OCI-LY1 (cell line): ENCODE data around the gene RREB1.

Experiments used
- H2AFZ ChIP-seq: fragments of 200-600 bp; sonication (generic), shearing (Covaris generic); 2 replicates; pipeline ENCODE4 v1.6.0; 2014; ENCODE audit warnings: antibody characterized with exemption, mild to moderate bottlenecking, low read length
- H3F3A ChIP-seq: fragments of 200-600 bp; sonication (generic), shearing (Covaris generic); 2 replicates; pipeline ENCODE4 v1.6.0; 2014; ENCODE audit warnings: mild to moderate bottlenecking, antibody characterized with exemption, low read length, moderate library complexity; ENCODE audit not compliant: insufficient read depth
- H3K27ac ChIP-seq: fragments of 200-600 bp; sonication (generic); 2 replicates; pipeline ENCODE4 v1.5.1; 2014; ENCODE audit warnings: low read length, mixed run types, mild to moderate bottlenecking, low read depth; ENCODE audit not compliant: poor library complexity, severe bottlenecking
- H3K27me3 ChIP-seq: fragments of 200-600 bp; sonication (generic); 2 replicates; pipeline ENCODE4 v1.6.0; 2014; ENCODE audit warnings: antibody characterized with exemption, mild to moderate bottlenecking, low read length, moderate library complexity; ENCODE audit not compliant: insufficient read depth
- H3K36me3 ChIP-seq: fragments of 200-600 bp; sonication (generic); 2 replicates; pipeline ENCODE4 v1.6.1; 2014; ENCODE audit warnings: mild to moderate bottlenecking, antibody characterized with exemption, low read length, moderate library complexity, mixed read lengths; ENCODE audit not compliant: insufficient read depth
- H3K4me1 ChIP-seq: fragments of 200-600 bp; sonication (generic); 2 replicates; pipeline ENCODE4 v1.5.1; 2014; ENCODE audit warnings: mild to moderate bottlenecking, low read length, moderate library complexity; ENCODE audit not compliant: insufficient read depth, severe bottlenecking
- H3K4me2 ChIP-seq: fragments of 200-600 bp; sonication (generic), shearing (Covaris generic); 2 replicates; pipeline ENCODE4 v1.6.1; 2014; ENCODE audit warnings: low read length
- H3K4me3 ChIP-seq: fragments of 200-600 bp; sonication (generic); 2 replicates; pipeline ENCODE4 v1.5.1; 2014; ENCODE audit warnings: low read length, low read depth, mild to moderate bottlenecking, mixed read lengths; ENCODE audit not compliant: poor library complexity, severe bottlenecking
- H3K79me2 ChIP-seq: fragments of 200-600 bp; shearing (Covaris generic); 2 replicates; pipeline ENCODE4 v1.6.1; 2016; ENCODE audit warnings: mixed run types, low read length, mixed read lengths; ENCODE audit not compliant: insufficient read depth
- H3K9ac ChIP-seq: fragments of 200-600 bp; sonication (generic), shearing (Covaris generic); 2 replicates; pipeline ENCODE4 v1.6.1; 2014; ENCODE audit warnings: mild to moderate bottlenecking, low read length, mixed read lengths
- H3K9me2 ChIP-seq: fragments of 200-600 bp; sonication (generic), shearing (Covaris generic); 2 replicates; pipeline ENCODE4 v1.6.1; 2014; ENCODE audit warnings: low read depth, mild to moderate bottlenecking, low read length, mixed read lengths
- H3K9me3 ChIP-seq: fragments of 200-600 bp; shearing (Covaris generic); 2 replicates; pipeline ENCODE4 v1.6.1; 2014; ENCODE audit warnings: low read length, mixed read lengths
- H4K20me1 ChIP-seq: fragments of 200-600 bp; sonication (generic), shearing (Covaris generic); 2 replicates; pipeline ENCODE4 v1.6.0; 2016; ENCODE audit warnings: mild to moderate bottlenecking, low read length; ENCODE audit not compliant: insufficient read depth
- CTCF ChIP-seq: fragments of 200-600 bp; sonication (generic), shearing (Covaris generic); IDR thresholded peaks from 2 replicates; pipeline ENCODE4 v1.5.1; 2017; ENCODE audit warnings: mild to moderate bottlenecking, antibody characterized with exemption, low read length, moderate library complexity, mixed read lengths
- EZH2 ChIP-seq: fragments of 200-600 bp; sonication (generic), shearing (Covaris generic); IDR thresholded peaks from 2 replicates; pipeline ENCODE4 v1.8.0; 2017; ENCODE audit warnings: borderline replicate concordance, mixed run types, mild to moderate bottlenecking, antibody characterized with exemption, low read length, moderate library complexity, mixed read lengths

The RREB1 gene

GRCh38 chr6:7165002-7165889, 57.5 kb downstream of the RREB1 start:
- TF ChIP-seq CTCF (no peak), EZH2 (no peak)
- no peaks in the 10 kb centered on the region for H4K20me1 ChIP-seq
- H3F3A ChIP-seq, result no peaks in the 10 kb centered on the region
- no peaks in the 10 kb centered on the region for H3K9me2 ChIP-seq
- H3K27me3 ChIP-seq, result no peaks in the 10 kb centered on the region
- no peak overlapping the region for H2AFZ ChIP-seq
- no peaks in the 10 kb centered on the region; the same call in 1 of the 2 replicates for H3K36me3 ChIP-seq
- peaks cover 5% of the 10 kb centered on the region for H3K4me1 ChIP-seq
- H3K27ac ChIP-seq, result no peak overlapping the region
- no peak overlapping the region for H3K4me2 ChIP-seq
- no peak overlapping the region for H3K4me3 ChIP-seq
- no peaks in the 10 kb centered on the region for H3K9me3 ChIP-seq
- no peak overlapping the region for H3K9ac ChIP-seq
- H3K79me2 ChIP-seq, result no peaks in the 10 kb centered on the region

GRCh38 chr6:7165890-7166267, 58.1 kb downstream of the RREB1 start:
- no peaks in the 10 kb centered on the region for H3K9me3 ChIP-seq
- TF ChIP-seq CTCF (no peak), EZH2 (no peak)
- H3K27ac ChIP-seq, result no peak overlapping the region
- peaks cover 11% of the 10 kb centered on the region for H3K4me1 ChIP-seq
- H3K27me3 ChIP-seq, result no peaks in the 10 kb centered on the region
- H2AFZ ChIP-seq, result no peak overlapping the region
- no peak overlapping the region for H3K4me2 ChIP-seq
- H3K9ac ChIP-seq, result no peak overlapping the region
- no peaks in the 10 kb centered on the region for H3K9me2 ChIP-seq
- no peak overlapping the region for H3K4me3 ChIP-seq
- H3K36me3 ChIP-seq, result no peaks in the 10 kb centered on the region; the same call in 1 of the 2 replicates
- no peaks in the 10 kb centered on the region for H3F3A ChIP-seq
- H4K20me1 ChIP-seq, result no peaks in the 10 kb centered on the region
- no peaks in the 10 kb centered on the region for H3K79me2 ChIP-seq

- Histone ChIP-seq H3K9ac (no peak overlapping the region), H3F3A (no peaks in the 10 kb centered on the region), H3K9me2 (no peaks in the 10 kb centered on the region), H4K20me1 (no peaks in the 10 kb centered on the region), H2AFZ (no peak overlapping the region), H3K27ac (no peak overlapping the region), H3K4me1 (peaks cover 18% of the 10 kb centered on the region), H3K79me2 (no peaks in the 10 kb centered on the region), H3K4me3 (no peak overlapping the region), H3K27me3 (no peaks in the 10 kb centered on the region), H3K36me3 (no peaks in the 10 kb centered on the region; the same call in 1 of the 2 replicates), H3K9me3 (no peaks in the 10 kb centered on the region), H3K4me2 (no peak overlapping the region)
- no peak for TF ChIP-seq CTCF
- TF ChIP-seq EZH2, result no peak
These were observed 58.9 kb downstream of the RREB1 start for GRCh38 chr6:7166410-7167293.
